Measurements from ENCODE around the gene NCOR1. TPM values are rescaled to one million over a fixed set of nuclear protein-coding genes. Genes with fewer than 3 reads are reported as not detected.
A peak's percentile ranks its signal among the peaks of the same experiment; 100 is the strongest.
"Not testable (repeated sequence)": the region's sequence is repeated elsewhere in the genome, so short reads cannot be mapped to it uniquely, and the experiment has no call there.

Gene NCOR1
- total RNA-seq, 1 donor from 2014 or later: 60.7 TPM

DNA sequence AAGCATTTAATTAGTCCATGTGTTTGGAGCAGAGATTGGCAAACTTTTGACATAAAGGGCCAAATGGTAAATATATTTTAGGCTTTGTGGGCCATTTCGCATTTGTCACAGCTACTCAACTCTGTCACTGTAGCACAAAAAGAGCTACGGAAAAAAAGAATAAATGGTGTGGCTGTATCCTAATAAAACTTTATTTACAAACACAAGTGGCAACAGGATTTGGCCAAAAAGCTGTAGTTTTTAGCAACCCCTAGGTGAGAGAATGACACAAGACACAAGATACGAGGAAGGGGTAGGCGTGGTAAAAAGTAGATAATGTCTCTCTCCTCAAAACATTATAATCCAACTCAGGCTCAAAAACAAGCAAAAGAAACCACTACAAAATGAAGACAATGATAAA lies 149.2 kb downstream of the NCOR1 start:
- intact Hi-C loops (cut with DNase I): no loop called here
- no peak for ATAC-seq
- DNase-seq (ENCODE audit: missing footprints): no peak

DNA sequence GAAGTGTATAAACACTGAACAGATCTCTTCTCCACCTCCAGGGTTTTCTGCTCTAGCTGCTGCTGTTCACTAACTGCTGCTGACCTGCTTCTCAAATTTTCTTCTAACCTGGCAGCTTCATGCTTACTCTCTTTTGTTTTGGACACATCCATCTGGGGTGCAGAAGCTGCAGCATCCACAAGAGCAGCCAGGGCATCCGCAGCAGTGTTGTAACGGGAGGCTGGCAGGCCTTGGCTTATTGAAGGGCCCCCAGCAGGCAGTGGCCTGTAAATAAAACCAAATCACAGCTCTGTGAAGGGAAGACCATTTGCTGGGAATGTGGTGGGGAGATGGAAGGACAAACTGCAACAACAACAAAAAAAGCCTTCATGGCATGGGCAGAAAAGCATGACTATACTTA lies 153.7 kb downstream of the NCOR1 start:
- ATAC-seq (no peak), DNase-seq (ENCODE audit: missing footprints) (no peak)
- intact Hi-C loops (cut with DNase I): no loop called here

DNA sequence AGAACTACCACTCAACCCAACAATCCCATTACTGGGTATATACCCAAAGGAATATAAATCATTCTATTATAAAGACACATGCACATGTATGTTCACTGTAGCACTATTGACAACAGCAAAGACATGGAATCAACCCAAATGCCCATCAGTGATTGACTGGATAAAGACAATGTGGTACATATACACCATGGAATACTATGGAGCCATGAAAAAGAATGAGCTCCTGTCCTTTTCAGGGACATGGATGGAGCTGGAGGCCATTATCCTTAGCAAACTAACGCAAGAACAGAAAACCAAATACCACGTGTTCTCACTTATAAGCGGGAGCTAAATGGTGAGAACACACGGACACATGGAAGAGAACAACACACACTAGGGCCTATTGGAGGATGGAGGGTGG lies 160.2 kb downstream of the NCOR1 start:
- ATAC-seq; intact Hi-C loops (cut with DNase I); DNase-seq (ENCODE audit: missing footprints): not testable (repeated sequence)

DNA sequence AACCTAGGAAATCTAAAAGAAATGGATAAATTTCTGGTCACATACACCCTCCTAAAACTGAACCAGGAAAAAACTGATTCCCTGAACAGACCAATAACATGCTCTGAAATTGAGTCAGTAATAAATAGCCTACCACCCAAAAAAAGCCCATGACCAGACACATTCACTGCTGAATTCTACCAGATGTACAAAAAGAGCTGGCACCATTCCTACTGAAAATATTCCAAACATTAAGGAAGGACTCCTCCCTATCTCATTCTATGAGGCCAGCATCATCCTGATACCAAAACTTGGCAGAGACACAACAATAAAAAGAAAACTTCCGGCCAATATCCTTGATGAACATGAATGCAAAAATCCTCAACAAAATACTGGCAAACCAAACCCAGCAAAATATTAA lies 162.8 kb downstream of the NCOR1 start:
- intact Hi-C loops (cut with DNase I): no loop called here
- no peak for DNase-seq (ENCODE audit: missing footprints)
- ATAC-seq: no peak

DNA sequence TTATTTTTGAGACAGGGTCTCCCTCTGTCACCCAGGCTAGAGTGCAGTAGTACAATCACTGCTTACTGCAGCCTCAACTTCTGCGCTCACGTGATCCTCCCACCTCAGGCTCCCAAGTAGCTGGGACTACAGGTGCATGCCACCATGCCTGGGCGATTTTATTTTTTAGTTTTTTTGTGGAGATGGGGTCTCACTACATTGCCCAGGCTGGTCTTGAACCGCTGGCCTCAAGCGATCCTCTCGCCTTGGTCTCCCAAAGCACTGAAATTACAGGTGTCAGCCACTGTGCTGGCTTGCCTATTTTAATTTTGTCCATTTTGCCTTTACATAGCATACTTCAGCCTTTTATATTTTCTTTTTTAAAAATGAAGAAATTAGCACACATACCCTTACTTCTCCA lies 164.5 kb downstream of the NCOR1 start:
- ATAC-seq: no peak
- intact Hi-C loops (cut with DNase I): no loop called here
- no peak for DNase-seq (ENCODE audit: missing footprints)

DNA sequence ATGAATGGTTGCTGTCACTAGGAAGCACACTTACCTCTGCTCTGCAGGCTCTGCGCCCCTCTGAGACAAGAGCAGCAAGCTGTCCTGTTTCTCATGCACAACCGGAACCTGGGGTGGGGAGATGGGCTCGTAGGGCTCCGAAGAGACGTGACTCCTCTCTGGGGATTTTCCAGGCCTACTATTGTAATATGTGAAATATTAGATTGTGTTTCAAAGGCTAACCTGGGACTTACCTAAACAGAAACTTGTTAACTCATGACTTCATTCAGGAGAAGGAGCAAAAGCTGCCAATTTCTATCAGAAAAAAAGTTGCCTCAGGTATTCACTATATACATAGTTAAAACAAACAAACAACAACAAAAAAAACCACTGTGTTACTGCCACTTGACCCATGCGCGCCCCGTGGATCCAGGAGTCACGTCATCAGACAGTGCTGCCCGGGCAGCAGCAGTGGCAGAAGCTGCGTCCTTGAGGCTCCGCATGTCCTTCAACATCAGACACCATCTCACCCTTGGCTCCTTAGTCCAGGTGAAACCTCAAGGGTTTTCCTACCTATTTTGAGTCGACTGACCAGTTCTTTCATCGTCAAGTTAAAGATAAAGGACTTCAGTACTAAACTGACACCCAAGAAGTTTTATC lies 166.4 kb downstream of the NCOR1 start:
- ATAC-seq: no peak
- no peak for DNase-seq (ENCODE audit: missing footprints)
- intact Hi-C loops (cut with DNase I): no loop called here

DNA sequence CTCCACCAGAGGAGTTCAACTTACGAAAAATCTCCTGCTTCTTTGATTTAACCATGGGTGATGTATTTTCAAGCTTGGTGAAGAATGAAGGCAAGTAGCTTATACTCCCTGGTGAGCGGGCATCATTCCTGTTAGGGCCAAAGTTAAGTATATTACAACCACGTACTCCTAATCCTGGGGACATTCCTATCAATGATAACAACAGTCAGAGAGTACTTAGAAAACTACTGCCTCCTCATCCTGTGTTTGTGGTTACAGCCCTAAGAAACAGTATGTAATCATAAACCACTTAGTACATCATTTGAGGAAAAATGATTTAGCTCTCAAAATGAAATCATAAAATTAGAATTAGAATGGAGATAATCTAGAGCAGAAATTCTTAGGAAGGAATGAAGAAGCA lies 168.4 kb downstream of the NCOR1 start:
- intact Hi-C loops (cut with DNase I): no loop called here
- no peak for ATAC-seq
- DNase-seq (ENCODE audit: missing footprints): no peak

DNA sequence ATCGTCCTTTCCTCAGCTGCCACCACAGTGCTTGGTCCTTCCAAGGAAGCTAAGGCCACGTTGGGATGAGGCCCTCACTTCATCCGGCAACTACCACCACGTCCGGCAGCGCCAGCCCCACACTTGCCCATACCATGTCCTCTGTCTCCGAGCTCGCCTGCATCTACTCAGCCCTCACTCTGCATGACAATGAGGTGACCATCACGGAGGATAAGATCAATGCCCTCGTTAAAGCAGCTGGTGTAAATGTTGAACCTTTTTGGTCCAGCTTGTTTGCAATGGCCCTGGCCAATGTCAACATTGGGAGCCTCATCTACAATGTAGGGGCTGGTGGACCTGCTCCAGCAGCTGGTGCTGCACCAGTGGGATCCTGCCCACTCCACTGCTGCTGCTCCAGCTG lies 170.8 kb downstream of the NCOR1 start:
- DNase-seq (ENCODE audit: missing footprints) (no peak), ATAC-seq (no peak)
- intact Hi-C loops (cut with DNase I): no loop called here

DNA sequence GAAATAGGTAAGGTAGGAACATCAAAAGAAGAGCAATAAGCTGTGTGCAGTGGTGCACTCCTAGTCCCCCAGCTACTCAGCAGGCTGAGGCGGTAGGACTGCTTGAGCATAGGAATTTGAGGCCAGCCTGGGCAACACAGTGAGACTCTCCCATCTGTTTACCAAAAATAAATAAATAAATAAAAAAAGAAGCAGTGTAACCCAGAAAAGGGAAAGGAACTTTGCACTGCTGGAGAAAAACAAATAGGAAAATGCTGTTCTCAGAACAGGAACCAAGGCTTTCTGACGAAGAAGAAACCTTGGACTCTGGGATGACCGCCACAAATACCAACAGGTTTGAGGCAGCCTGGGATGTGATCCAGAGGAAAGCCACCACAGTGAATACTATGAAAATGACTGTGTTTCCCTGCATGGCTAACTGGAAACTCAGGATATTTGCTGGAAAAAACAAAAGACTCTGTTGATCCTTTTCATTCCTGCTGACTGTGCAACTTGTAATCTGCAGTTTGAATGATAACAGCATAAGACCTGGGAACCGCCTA lies 174.6 kb downstream of the NCOR1 start:
- DNase-seq (ENCODE audit: missing footprints): no peak
- intact Hi-C loops (cut with DNase I): no loop called here
- no peak for ATAC-seq

DNA sequence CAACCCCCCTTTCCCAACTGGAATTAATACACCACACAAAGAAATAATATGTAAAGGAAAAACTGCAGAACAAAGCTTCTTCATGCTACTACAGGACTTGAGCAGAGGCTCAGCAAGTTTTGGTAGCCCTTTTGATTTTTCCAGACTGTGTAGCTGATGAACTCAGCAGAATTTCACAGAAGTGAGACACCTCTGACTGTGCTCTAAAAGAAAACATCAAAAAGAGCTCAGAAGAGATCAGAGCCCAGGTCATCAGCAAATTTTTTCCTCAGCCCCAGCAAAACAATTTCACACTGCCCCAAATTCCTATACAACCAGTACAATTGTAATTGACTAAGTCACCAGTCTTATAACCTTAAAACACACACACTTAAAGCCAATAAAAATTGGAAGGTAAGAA lies 177.7 kb downstream of the NCOR1 start:
- no peak for DNase-seq (ENCODE audit: missing footprints)
- ATAC-seq: no peak
- intact Hi-C loops (cut with DNase I): no loop called here

DNA sequence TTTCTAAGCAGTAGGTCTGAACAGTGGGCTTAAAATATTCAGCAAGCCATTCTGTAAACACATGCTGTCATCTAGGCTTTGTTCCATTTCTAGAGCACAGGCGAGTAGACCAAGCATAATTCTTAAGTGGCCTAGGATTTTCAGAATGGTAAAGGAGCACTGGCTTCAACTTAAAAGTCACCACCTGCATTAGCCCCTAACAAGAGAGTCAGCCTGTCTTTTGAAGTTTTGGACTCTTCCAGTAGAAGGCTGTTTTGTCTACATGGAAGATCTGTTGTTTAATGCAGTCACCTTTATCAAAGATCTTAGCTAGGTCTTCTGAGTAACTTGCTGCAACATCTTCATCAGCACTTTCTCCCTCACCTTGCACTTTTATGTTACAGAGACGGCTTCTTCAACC lies 179.1 kb downstream of the NCOR1 start:
- intact Hi-C loops (cut with DNase I): no loop called here
- ATAC-seq (no peak), DNase-seq (ENCODE audit: missing footprints) (no peak)

DNA sequence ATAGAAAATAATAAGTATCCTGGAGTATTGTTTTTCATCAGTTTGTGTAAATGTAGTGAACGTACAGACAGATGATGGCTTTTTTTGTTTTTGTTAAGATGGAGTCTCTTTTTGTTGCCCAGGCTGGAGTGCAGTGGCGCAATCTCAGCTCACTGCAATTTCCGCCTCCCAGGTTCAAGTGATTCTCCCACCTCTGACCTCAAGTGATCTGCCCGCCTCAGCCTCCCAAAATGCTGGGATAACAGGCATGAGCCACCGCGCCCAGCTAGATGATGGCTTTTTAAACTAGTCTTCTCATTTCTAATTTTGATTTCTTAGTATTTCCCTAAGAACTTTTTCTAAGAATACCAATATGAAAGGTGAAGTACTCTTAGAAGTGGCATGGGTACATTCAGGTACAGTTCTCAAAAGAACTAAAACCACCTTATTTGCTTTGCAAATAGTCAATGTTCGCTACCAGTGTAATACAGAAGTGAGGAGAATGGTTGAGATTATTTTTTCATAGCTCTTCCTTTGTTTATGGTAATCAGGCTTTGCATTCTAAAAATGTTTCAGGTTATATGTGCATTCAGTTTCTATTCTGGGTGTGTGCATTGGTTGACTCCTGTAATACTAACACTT lies 181.5 kb downstream of the NCOR1 start:
- no peak for DNase-seq (ENCODE audit: missing footprints)
- no peak for ATAC-seq
- intact Hi-C loops (cut with DNase I): no loop called here

DNA sequence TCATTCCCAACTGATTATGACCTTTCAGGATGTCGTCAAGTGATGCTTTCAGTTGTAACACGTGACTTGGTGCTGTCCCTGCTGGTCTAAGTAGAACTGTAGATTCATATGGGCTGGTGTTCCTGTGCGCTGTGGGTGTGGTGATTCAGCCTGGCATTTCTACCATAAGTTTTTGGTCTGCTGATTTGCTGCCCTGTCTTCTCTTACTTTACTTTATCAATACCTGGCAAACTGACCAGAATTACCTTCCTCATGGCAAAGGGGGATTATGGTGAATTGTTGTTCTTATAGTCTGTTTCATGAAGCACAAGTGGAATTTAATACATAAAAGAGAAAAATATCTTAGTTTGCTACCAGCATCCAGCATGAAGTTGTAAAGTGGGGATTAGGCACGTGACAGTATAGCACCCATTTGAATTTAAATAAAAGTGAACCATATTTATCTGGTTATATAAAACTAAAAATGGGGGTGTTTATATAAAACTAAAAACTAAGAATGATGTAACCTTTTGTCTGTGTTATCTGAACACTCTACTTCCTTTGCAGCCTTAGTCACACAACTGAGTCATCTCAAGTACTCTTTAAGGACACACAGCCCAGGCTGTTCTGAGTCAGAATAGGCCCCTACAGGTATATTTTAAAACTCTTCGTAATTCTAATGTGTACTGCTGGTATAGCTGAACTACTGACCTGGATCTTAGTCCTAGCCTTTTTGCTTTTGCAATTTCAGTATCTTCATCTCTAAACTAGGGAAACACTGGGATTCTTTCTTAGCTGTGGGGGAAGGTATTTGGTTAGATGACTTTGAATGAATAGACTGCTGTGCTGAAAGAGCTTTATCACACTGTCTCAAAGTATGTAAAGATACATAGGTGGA lies 187.4 kb downstream of the NCOR1 start:
- peak; percentile 57 for ATAC-seq
- no peak for DNase-seq (ENCODE audit: missing footprints)
- intact Hi-C loops (cut with DNase I): no loop called here

DNA sequence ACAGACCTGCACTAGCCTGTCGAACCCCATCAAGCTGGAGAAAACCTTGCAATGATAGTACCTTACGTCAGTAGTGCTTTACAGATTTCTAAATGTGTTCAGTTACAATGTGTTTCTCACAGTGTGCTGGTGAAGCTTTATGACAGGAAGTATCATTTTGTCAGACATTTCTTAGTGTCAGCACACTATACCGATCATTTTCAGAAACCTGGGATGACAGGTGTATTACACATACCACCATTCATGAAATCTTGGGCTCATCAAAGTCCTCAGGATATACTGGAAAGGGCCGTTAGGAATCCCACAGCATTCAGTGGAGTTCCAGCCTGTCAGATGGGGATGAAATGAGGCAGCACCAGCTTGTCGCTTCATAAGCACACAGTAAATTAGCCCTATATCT lies 188.4 kb downstream of the NCOR1 start:
- intact Hi-C loops (cut with DNase I): no loop called here
- ATAC-seq (no peak), DNase-seq (ENCODE audit: missing footprints) (no peak)

DNA sequence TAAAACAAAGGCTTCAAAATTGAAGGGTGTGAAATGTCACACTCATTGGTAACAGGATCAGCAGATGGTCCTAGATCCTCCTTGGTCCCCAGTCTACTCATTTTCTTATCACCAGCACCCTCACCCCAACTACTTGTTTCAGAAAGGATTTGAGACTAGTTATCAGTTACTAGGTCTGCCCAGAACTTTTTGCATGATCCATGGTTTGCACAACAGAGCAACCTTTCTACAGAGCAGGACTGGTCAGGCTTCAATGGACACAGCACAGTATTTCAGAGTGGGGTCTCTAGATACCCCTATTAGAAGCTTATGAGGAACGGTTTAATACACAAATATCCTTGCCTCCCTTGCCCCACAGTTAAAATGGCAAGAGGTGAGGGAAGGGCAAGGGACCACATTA lies 190.1 kb downstream of the NCOR1 start:
- intact Hi-C loops (cut with DNase I): no loop called here
- DNase-seq (ENCODE audit: missing footprints) (no peak), ATAC-seq (no peak)

DNA sequence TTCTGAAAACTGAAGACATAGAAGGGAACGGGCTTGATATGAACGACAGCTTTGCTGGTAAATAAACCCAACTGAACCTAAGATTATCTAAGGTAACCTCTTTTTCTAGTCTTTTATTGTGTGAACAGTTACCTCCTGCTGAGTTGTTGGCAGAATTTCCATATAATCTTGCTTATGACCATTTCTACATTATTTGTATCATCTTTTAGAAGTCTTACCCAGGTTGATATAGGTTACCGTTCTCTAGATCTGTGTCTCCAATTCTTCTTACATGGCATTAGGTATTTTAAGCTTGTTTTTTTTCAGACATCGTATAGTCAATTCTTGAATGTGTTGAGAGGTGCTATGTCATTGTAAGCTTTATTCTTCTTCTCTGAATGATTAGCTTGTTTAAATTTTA lies 191.5 kb downstream of the NCOR1 start:
- DNase-seq (ENCODE audit: missing footprints): no peak
- ATAC-seq: no peak
- intact Hi-C loops (cut with DNase I): no loop called here

DNA sequence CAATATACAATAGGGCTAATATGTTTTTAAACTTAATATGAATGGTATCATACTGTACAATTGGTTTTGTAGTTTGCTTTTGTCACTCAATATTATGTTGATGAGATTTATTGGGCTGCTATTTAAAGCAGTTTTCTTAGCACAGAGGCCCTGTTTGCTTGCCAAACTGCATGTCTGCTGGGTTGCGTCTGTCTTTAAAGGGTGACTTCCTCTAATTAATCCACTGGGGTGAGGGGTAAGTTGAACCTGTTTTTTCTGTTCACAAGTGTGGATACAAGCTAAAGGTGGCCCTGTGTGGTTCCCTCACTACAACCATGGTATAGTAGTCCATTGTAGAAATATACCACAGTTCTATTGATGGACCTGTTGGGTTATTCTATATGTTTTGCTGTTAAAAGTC lies 196.0 kb downstream of the NCOR1 start:
- ATAC-seq (no peak), DNase-seq (ENCODE audit: missing footprints) (no peak)
- intact Hi-C loops (cut with DNase I): no loop called here

DNA sequence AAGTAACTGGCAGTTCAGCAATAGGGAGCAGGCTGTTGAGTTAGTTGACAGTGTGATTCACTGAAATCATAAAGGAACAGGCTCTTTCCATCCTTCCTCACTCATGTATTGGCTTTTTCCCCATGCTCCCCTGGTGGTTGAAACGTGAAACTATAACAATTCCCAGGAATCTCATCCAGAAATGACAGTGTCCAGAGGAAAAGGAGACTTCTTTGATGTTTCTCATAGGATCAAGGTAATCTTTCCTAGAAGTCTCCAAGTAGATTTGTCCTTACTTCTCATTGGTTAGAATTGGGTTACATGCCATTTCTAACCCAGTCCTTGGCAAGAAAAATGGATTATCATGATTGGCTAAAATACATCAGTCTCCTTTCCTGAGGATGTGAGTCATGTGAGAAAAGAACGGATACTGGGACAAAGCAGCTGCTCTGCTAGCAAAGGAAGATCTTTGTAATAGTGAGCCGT lies 201.4 kb downstream of the NCOR1 start:
- ATAC-seq (no peak), DNase-seq (ENCODE audit: missing footprints) (no peak)
- intact Hi-C loops (cut with DNase I): no loop called here

DNA sequence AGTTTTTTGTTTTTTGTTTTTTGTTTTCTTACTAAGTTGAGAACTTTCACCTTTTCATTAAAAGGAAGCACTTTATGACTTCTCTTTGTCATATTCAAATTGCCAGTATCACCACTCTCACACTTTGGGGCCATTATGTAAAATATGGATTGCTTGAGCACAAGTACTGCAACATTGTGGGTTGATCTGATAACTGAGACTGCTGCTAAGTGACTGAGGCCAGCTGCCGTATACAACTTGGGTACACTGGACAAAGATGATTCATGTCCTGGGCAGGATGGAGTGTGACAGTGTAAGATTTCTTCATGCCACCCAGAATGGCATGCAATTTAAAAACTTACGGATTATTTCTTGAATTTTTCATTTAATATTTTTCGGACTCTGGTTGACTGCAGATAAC lies 207.9 kb downstream of the NCOR1 start:
- ATAC-seq (no peak), DNase-seq (ENCODE audit: missing footprints) (no peak)
- intact Hi-C loops (cut with DNase I): no loop called here

DNA sequence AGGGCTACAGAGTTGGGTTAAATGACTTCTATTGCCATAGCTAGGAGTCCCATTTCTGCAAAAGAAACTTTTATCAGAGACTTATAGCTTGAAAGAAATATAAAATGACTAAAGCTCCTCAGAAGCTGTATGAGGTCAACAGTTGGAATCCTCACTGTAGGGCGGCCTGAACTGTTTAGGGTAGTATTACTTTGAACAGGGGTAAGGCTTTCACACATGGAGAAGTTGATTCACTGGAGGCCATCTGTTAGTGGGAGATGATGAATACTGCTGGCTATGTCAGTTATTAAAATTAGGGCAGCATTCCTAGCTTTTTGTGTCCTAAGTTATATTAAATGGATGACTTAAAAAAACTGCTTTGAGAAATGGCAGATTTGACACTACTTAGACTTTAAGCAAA lies 209.7 kb downstream of the NCOR1 start:
- intact Hi-C loops (cut with DNase I): no loop called here
- no peak for ATAC-seq
- DNase-seq (ENCODE audit: missing footprints): no peak

Measured in Right ventricle myocardium inferior (tissue), 1 donor.